ENCODE data around the gene RPS6KA4.

DNA sequence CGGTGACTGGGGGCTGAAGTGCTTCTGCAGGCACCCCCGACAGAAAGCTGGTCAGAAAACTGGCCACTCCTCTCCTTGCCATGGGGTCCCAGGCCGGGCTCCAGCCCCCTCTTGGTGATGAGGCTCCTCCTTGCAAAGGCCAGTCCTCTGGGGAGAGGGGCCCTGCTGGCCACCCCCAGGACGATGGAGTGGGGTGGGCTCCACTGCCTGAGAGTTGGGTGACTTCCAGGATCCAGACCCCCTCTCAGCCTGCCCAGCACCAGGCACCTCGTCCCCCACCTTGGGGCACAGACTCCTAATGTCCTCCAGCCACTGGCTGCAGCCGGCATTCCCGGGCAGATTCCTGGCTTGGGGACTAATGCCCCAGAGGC, 441 bp upstream of the RPS6KA4 start:
- TF ChIP-seq, protein P1, sequence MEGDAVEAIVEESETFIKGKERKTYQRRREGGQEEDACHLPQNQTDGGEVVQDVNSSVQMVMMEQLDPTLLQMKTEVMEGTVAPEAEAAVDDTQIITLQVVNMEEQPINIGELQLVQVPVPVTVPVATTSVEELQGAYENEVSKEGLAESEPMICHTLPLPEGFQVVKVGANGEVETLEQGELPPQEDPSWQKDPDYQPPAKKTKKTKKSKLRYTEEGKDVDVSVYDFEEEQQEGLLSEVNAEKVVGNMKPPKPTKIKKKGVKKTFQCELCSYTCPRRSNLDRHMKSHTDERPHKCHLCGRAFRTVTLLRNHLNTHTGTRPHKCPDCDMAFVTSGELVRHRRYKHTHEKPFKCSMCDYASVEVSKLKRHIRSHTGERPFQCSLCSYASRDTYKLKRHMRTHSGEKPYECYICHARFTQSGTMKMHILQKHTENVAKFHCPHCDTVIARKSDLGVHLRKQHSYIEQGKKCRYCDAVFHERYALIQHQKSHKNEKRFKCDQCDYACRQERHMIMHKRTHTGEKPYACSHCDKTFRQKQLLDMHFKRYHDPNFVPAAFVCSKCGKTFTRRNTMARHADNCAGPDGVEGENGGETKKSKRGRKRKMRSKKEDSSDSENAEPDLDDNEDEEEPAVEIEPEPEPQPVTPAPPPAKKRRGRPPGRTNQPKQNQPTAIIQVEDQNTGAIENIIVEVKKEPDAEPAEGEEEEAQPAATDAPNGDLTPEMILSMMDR (CRISPR knock-in tag; IDR thresholded peaks at IDR 0.05): no peak
- TF ChIP-seq ZNF274 (CRISPR knock-in tag; IDR thresholded peaks at IDR 0.05): no peak
- TF ChIP-seq EZH2 (conservative IDR thresholded peaks at IDR 0.05; ENCODE audit: low read depth, low read length): no peak
